ENCODE measurements around the gene CD2.

Gene CD2

DNA sequence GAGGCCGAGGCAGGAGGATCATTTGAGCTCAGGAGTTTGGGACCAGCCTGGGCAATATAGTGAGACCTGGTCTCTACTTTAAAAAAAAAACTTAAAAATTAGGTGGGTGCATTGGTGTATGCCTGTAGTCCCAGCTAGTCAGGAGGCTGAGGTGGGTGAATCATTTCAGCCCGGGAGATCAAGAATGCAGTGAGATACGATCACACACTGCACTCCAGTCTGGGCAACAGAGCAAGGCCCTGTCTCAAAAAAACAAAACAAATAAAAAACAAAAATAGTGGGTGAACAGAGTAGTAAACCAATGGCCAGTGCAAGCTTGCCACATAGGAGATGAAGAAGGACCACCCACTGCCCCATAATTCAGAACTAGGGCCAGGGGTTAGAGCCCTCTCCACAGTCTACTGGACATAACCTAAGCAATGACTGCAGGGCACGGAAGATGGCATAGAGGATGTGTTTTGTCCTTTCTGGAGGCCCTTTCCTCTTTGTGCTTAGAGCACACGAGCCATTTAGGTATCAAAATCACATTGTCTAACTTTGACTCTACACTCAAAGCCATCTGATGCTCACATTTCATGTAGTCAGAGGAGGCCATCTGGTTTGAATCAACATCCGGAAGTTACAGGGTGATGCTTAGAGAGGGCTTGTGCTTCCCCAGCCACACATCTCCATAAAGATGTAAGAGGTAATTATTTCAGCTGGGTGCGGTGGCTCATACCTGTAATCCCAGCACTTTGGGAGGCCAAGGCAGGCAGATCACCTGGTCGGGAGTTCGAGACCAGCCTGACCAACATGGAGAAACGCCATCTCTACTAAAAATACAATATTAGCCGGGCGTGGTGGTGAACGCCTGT, 12.6 kb downstream of the CD2 start:
- no peaks in the 10 kb centered on the region for H3K36me3 ChIP-seq
- H3K9me3 ChIP-seq: no peaks in the 10 kb centered on the region

DNA sequence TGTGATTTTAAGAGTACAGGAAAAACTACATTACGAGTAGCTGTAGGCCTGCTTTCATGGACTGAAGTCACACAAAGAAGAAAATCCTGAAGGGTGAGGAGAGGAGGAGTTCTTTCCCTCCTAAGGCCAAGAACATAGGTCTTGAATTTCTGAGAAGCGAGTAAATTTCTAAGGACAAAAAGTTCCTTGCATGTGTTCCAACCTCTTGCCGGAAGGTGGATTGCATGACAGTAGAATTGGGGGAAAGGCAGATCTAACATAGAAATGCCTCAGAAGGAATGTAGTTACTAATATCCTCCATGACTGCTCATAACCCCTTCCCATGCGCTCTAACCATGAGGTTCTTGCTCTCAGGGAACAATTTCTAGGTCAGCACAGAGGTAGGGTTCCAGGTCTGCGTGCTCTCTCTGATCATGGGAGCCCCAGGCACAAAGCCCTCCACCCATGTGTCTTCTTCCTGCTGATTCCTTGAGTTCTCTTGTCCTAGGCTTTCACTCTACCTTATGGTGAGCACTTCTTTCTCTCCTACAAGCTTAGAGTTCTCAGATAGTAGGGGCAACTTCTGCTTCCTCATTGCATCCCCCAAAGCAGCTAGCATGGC, 13.7 kb downstream of the CD2 start:
- no peak overlapping the region for H3K27ac ChIP-seq

More for the DNA sequence above, 12.6 kb downstream of the CD2 start:
- H3K4me3 ChIP-seq (ENCODE audit: low read depth in 1 of 2, low read length in 1 of 2): no peak overlapping the region
- H3K4me1 ChIP-seq (ENCODE audit: control insufficient read depth in 1 of 2, insufficient read depth in 1 of 2, low read depth in 1 of 2, low read length in 1 of 2): peaks cover 12% of the 10 kb centered on the region in 2 experiments
- no peak overlapping the region for H3K27ac ChIP-seq
- TF ChIP-seq, protein P1, sequence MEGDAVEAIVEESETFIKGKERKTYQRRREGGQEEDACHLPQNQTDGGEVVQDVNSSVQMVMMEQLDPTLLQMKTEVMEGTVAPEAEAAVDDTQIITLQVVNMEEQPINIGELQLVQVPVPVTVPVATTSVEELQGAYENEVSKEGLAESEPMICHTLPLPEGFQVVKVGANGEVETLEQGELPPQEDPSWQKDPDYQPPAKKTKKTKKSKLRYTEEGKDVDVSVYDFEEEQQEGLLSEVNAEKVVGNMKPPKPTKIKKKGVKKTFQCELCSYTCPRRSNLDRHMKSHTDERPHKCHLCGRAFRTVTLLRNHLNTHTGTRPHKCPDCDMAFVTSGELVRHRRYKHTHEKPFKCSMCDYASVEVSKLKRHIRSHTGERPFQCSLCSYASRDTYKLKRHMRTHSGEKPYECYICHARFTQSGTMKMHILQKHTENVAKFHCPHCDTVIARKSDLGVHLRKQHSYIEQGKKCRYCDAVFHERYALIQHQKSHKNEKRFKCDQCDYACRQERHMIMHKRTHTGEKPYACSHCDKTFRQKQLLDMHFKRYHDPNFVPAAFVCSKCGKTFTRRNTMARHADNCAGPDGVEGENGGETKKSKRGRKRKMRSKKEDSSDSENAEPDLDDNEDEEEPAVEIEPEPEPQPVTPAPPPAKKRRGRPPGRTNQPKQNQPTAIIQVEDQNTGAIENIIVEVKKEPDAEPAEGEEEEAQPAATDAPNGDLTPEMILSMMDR (IDR thresholded peaks at IDR 0.05): no peak
- H3K27me3 ChIP-seq: peaks cover 64% of the 10 kb centered on the region

DNA sequence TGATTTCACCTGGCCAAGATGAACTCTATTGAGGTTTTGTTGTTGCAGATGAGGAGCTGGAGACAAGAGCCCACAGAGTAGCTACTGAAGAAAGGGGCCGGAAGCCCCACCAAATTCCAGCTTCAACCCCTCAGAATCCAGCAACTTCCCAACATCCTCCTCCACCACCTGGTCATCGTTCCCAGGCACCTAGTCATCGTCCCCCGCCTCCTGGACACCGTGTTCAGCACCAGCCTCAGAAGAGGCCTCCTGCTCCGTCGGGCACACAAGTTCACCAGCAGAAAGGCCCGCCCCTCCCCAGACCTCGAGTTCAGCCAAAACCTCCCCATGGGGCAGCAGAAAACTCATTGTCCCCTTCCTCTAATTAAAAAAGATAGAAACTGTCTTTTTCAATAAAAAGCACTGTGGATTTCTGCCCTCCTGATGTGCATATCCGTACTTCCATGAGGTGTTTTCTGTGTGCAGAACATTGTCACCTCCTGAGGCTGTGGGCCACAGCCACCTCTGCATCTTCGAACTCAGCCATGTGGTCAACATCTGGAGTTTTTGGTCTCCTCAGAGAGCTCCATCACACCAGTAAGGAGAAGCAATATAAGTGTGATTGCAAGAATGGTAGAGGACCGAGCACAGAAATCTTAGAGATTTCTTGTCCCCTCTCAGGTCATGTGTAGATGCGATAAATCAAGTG, 14.3 kb downstream of the CD2 start:
- TF ChIP-seq, protein P1 (IDR thresholded peaks at IDR 0.05): no peak
- H3K27me3 ChIP-seq: peaks cover 67% of the 10 kb centered on the region
- H3K4me3 ChIP-seq (ENCODE audit: low read depth in 1 of 2, low read length in 1 of 2): no peak overlapping the region
- no peaks in the 10 kb centered on the region for H3K36me3 ChIP-seq
- peaks cover 12% of the 10 kb centered on the region in 2 experiments for H3K4me1 ChIP-seq (ENCODE audit: control insufficient read depth in 1 of 2, insufficient read depth in 1 of 2, low read depth in 1 of 2, low read length in 1 of 2)
- H3K9me3 ChIP-seq: no peaks in the 10 kb centered on the region
- H3K27ac ChIP-seq: no peak overlapping the region

More for the DNA sequence above, 13.7 kb downstream of the CD2 start:
- TF ChIP-seq, protein P1 (IDR thresholded peaks at IDR 0.05): no peak
- Histone ChIP-seq H3K36me3 (no peaks in the 10 kb centered on the region), H3K4me1 (ENCODE audit: control insufficient read depth in 1 of 2, insufficient read depth in 1 of 2, low read depth in 1 of 2, low read length in 1 of 2) (peaks cover 12% of the 10 kb centered on the region in 2 experiments), H3K27me3 (peaks cover 68% of the 10 kb centered on the region), H3K4me3 (ENCODE audit: low read depth in 1 of 2, low read length in 1 of 2) (no peak overlapping the region), H3K9me3 (no peaks in the 10 kb centered on the region)

DNA sequence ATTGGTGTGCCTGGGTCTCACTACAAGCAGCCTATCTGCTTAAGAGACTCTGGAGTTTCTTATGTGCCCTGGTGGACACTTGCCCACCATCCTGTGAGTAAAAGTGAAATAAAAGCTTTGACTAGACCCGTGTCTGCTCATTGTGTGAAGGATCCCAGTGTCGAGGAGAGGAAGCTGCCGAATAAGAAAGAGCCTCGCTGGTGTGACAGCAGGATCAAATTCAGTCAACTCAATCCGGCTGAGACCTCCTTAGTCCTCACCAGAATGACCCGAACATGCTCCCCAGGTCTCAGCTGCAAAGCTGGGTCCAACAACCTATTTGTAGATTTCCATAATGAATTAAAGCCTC, 14.8 kb downstream of the CD2 start:
- no peak overlapping the region for H3K4me3 ChIP-seq (ENCODE audit: low read depth in 1 of 2, low read length in 1 of 2)
- H3K27me3 ChIP-seq: peaks cover 67% of the 10 kb centered on the region
- H3K4me1 ChIP-seq (ENCODE audit: control insufficient read depth in 1 of 2, insufficient read depth in 1 of 2, low read depth in 1 of 2, low read length in 1 of 2): peaks cover 12% of the 10 kb centered on the region in 2 experiments
- no peaks in the 10 kb centered on the region for H3K9me3 ChIP-seq
- H3K36me3 ChIP-seq: no peaks in the 10 kb centered on the region
- no peak overlapping the region for H3K27ac ChIP-seq
- TF ChIP-seq, protein P1 (IDR thresholded peaks at IDR 0.05): no peak

DNA sequence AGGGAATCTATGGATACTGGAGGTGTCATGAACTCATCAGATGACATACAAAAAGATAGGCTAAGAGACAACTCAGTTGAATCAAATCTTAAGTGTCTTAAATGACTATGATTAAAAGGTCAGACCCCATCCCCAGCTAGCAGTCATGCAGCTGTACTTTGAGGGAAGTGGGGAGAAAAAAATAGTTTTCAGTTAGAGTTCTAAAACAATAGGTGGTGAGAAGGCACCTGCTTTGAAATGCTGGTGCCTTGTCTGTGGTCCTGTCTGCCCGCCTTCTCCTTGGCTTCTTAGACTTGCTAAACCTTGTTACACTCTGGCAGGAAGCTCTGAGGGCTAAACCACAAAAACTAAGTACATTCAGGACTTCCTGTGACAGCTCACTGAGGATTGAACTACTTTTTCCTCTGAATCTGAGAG, 15.3 kb downstream of the CD2 start:
- TF ChIP-seq, protein P1 (IDR thresholded peaks at IDR 0.05): no peak
- H3K27ac ChIP-seq: no peak overlapping the region
- peaks cover 12% of the 10 kb centered on the region in 2 experiments for H3K4me1 ChIP-seq (ENCODE audit: control insufficient read depth in 1 of 2, insufficient read depth in 1 of 2, low read depth in 1 of 2, low read length in 1 of 2)
- no peaks in the 10 kb centered on the region for H3K36me3 ChIP-seq
- no peak overlapping the region for H3K4me3 ChIP-seq (ENCODE audit: low read depth in 1 of 2, low read length in 1 of 2)
- H3K9me3 ChIP-seq: no peaks in the 10 kb centered on the region
- H3K27me3 ChIP-seq: peaks cover 67% of the 10 kb centered on the region
